ES-I3 (cell line): ENCODE measurements around the gene NUP62.
"Not testable (repeated sequence)": the region's sequence is repeated elsewhere in the genome, so short reads cannot be mapped to it uniquely, and the experiment has no call there.

Experiments
- H3K36me3 ChIP-seq: 2 replicates; pipeline ENCODE4 v1.6.1; 2013; ENCODE audit warnings: mild to moderate bottlenecking, low read length, control low read depth, moderate library complexity; ENCODE audit not compliant: insufficient read depth
- H3K4me1 ChIP-seq: 2 replicates; pipeline ENCODE4 v1.6.1; 2013; ENCODE audit warnings: mild to moderate bottlenecking, control low read depth, low read length; ENCODE audit not compliant: insufficient read depth
- H3K9ac ChIP-seq: 2 replicates; pipeline ENCODE4 v1.6.1; 2013; ENCODE audit warnings: low read depth, mild to moderate bottlenecking, low read length, moderate library complexity
- H3K9me3 ChIP-seq: 2 replicates; pipeline ENCODE4 v1.6.1; 2013; ENCODE audit warnings: mild to moderate bottlenecking, low read length, moderate library complexity; ENCODE audit not compliant: control insufficient read depth, insufficient read depth

NUP62 gene

GRCh38 chr19:49926515-49926914, 2.8 kb downstream of the NUP62 start:
- Histone ChIP-seq H3K9me3 (no peaks in the 10 kb centered on the region), H3K4me1 (no peaks in the 10 kb centered on the region), H3K36me3 (peaks cover 16% of the 10 kb centered on the region), H3K9ac (no peak overlapping the region)

DNA sequence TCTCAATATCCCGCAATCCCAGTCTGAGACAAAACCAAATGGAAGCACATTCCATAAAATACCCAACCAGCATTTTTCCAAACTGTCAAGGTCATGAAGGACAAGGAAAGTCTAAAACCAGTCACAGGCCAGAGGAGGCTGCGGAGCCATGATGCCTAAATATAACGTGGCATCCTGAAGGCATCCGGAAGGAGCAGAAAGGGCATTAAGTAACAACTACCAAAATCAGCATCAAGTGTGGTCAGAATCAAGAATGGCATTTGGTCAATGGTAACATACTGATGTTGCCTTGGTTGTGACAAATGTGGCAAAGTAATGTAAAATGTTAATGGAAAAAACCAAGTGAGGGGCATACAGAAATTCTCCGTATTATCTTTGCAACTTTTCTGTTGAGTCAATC, 3.8 kb downstream of the NUP62 start:
- H3K9me3 ChIP-seq: no peaks in the 10 kb centered on the region
- peaks cover 18% of the 10 kb centered on the region for H3K36me3 ChIP-seq
- no peak overlapping the region for H3K9ac ChIP-seq
- no peaks in the 10 kb centered on the region for H3K4me1 ChIP-seq

DNA sequence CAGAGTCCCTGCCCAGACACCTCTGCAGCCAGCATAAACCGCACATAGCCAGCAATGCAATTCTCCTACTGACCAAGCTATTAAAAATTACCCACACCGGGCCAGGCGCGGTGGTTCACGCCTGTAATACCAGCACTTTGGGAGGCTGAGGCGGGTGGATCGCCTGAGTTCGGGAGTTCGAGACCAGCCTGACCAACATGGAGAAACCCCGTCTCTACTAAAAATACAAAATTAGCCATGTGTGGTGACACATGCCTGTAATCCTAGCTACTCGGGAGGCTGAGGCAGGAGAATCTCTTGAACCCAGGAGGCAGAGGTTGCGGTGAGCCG, 4.5 kb downstream of the NUP62 start:
- peaks cover 19% of the 10 kb centered on the region for H3K36me3 ChIP-seq

DNA sequence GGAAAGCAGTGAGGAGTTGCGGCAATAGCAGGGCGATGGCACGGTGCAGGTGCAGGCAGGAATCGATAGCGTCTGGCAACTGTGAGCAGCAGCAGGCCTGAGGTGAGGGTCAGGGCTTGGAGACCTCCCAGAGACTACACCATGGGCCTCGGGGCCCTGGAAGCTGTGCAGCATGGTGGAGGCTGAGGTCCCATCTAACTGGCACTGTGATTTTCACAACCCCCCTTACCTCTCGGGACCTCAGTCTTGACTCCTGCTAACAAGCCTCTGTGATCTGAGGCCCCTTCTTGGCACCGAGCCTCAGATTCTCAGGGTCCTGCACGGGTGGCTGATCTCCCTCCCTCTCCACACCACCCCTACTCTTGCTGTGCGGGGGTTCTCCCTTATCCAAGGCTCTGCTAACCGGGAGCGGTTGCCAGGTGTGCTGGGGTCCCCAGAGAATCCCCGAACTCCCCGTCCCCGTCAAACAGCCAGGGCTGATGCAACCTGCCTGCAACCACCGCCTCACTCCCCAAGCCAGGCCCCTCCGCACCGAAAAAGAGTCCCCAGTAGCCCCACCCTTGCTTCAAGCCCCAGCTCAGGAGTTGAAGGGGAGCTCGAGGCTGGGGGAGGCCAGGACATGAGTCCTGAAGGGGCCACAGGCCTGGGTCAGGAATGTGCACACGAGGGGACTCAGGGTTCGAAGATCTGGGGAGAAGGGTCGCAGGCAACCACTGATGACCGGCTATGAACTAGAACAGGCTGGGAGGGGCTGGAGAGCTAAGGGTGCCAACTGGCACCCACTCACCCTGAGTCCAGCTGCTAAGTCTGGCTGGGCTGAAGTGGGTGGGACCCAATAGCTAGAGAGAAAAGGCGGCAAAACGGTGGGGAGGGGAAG, 5.1 kb downstream of the NUP62 start:
- H3K9ac ChIP-seq: peak overlapping the region; percentile 14; the same call in 1 of the 2 replicates
- peaks cover 19% of the 10 kb centered on the region for H3K36me3 ChIP-seq
- no peaks in the 10 kb centered on the region for H3K9me3 ChIP-seq
- no peaks in the 10 kb centered on the region for H3K4me1 ChIP-seq

More for the DNA sequence above, 4.5 kb downstream of the NUP62 start:
- not testable (repeated sequence) for H3K4me1 ChIP-seq, H3K9me3 ChIP-seq
- peak overlapping the region; percentile 14; the same call in 1 of the 2 replicates for H3K9ac ChIP-seq

DNA sequence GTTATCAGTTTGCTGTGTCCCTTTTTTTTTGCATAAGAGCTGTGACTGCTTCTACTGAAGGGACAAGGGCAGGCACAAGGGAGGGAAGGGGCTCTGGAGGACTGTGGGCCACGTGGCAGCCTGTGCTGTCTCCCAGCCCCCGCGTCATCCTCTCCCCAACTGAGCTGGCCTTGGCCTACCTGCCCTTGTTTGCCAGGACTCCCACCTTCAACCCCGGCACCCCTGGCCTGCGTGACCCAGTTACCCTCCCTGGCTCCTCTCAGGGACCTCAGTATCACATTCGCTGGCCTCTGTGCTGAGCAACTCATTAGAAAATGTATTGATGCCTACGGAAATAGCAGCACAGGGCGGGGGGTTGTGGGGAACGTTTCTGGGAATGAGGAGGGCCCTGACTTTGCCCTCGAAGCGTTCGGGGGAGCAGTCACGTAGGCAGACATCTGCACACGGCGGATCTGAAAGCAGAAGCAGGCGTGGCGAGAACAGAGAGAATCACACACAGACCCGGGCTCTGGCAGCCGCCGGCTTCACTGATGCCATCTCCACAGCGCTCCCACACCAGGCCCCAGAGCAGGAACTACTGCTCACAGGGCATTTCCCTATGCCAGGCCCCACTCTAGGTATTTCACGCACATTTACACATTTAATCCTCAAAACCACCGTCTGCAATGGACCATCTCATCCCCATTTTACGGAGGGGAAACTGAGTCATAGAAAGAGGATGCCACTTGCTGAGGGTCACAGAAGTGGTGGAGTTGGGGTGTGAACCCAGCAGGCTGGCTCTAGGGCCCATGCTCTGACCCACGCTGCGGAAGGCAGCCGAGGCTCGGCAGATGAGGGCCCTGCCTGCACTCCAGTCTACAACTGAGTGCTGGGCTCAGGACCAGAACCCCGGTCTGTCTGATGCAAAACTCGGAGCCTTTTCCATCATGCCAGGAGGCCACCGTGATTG, 6.0 kb downstream of the NUP62 start:
- Histone ChIP-seq H3K9me3 (no peaks in the 10 kb centered on the region), H3K4me1 (no peaks in the 10 kb centered on the region), H3K9ac (no peak overlapping the region), H3K36me3 (peaks cover 19% of the 10 kb centered on the region)

DNA sequence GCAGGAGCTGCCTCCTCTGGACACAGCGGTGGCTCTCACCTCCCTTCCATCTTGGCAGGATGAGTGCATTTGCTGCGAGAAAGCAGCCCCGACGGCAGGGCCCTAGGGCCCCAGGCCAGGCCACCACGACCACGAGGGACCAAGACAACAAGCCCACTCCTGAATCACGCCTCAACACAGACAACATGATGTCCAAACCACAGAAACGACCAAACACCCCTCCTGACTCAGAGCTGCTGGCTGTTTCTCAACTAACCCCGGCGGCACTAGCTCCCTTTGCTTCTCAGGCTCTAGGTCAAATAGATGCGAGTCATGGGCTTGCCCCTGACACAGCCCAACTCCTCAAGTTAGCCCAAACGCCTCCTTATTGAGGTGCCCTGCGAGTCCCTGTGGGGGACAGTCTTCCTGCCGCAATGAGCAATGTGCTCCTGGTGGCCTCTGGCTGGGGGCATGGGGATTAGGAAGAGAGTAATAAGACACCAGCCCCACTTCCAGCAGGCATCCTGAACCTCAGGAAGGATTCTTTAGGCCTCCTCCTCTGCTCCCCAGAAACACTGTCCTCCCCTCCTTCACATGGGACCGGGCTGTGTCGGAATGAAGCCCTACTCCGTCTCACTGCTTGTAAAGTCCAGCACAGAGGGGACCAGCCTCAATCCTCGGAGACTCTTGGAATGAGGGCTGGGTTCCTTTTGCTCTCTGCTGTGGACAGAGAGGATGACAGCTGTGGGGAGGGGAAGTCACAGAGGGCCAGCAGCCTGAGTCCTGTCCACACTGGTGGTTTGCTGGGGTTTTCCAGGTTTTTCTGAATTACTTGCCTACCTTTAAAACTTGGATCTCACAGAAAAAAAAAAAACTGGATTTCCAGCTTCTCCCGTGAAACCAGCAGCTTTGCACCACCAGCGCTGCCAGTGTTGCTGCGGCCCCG, 7.2 kb downstream of the NUP62 start:
- Histone ChIP-seq H3K9me3 (no peaks in the 10 kb centered on the region), H3K36me3 (peaks cover 16% of the 10 kb centered on the region), H3K9ac (no peak overlapping the region), H3K4me1 (peaks cover 4% of the 10 kb centered on the region; the same call in 1 of the 2 replicates)

- H3K36me3 ChIP-seq: peaks cover 8% of the 10 kb centered on the region; the same call in 1 of the 2 replicates
- H3K4me1 ChIP-seq: peaks cover 7% of the 10 kb centered on the region; the same call in 1 of the 2 replicates
- no peaks in the 10 kb centered on the region for H3K9me3 ChIP-seq
- no peak overlapping the region for H3K9ac ChIP-seq
These were observed 8.5 kb downstream of the NUP62 start for GRCh38 chr19:49920624-49921363.

- Histone ChIP-seq H3K36me3 (peaks cover 10% of the 10 kb centered on the region), H3K9me3 (no peaks in the 10 kb centered on the region), H3K4me1 (peaks cover 7% of the 10 kb centered on the region; the same call in 1 of the 2 replicates), H3K9ac (no peak overlapping the region)
These were observed 11.2 kb downstream of the NUP62 start for GRCh38 chr19:49918089-49918488.

DNA sequence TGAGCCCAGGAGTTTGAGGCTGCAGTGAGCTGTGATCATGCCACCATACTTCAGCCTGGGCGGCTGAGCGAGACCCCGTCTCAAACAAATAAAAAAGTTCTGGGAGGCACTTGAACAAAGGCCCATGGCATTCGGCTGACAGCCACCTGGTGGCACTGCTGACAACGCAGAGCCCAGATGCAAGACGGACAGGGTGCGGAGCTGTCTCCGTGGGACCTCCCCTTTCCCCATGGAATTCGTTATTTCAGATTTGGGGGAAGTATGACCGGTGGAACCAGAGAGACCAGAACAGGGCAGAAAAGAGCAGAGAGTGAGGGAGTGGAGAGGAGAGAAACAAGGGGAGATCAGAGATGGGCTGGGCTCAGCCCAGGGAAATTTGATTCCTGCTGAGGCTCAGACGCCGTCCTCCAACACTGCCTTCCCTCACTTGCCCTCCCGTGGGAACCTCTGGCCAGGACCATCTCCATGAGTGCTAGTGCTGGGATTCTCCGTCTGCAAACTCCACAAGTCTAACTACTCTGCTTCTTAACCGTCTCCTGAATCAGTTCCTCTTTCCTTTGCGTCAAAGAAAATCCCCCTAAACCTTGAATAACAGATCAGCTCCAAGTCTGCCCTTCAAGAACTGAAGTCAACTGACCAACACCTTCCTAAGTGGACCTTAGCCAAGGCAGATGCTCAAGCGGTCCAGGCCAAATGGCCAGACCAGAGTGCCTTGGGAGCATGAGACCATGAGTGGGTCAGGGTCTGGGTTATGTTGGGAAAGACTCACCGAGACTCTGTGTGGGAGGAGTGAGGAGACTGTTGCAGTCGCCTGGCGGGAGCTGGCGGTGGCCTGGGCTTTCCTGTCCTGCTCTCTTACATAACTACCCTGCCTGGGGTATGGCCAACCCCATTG, 12.2 kb downstream of the NUP62 start:
- Histone ChIP-seq H3K9ac (no peak overlapping the region), H3K4me1 (peaks cover 7% of the 10 kb centered on the region; the same call in 1 of the 2 replicates), H3K9me3 (no peaks in the 10 kb centered on the region), H3K36me3 (peaks cover 10% of the 10 kb centered on the region)

GRCh38 chr19:49915271-49915670, 14.0 kb downstream of the NUP62 start:
- Histone ChIP-seq H3K9ac (no peak overlapping the region), H3K36me3 (peaks cover 7% of the 10 kb centered on the region), H3K4me1 (peaks cover 7% of the 10 kb centered on the region; the same call in 1 of the 2 replicates)

DNA sequence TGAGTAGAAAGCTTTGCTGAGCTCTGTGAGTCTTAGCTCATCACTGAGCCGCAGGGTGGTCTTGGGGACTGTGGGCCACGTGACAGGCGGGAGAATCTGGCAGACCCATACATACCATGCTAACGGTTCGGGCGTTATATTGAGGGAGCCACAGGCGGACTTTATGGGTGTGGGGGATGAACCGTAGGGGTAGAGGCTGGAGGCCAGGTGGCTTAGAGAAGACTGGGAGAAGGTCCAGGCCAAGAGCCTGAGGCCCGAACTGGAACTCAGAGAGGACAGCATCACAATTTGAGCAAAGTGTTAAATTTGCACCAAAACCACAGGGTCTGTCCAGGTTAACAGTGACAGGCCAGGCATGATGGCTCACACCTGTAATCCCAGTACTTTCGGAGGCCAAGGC, 15.6 kb downstream of the NUP62 start:
- peaks cover 7% of the 10 kb centered on the region for H3K36me3 ChIP-seq
- H3K9ac ChIP-seq: no peak overlapping the region
- H3K4me1 ChIP-seq: peaks cover 7% of the 10 kb centered on the region; the same call in 1 of the 2 replicates
- H3K9me3 ChIP-seq: no peaks in the 10 kb centered on the region

More at GRCh38 chr19:49915271-49915670, 14.0 kb downstream of the NUP62 start:
- no peaks in the 10 kb centered on the region for H3K9me3 ChIP-seq

DNA sequence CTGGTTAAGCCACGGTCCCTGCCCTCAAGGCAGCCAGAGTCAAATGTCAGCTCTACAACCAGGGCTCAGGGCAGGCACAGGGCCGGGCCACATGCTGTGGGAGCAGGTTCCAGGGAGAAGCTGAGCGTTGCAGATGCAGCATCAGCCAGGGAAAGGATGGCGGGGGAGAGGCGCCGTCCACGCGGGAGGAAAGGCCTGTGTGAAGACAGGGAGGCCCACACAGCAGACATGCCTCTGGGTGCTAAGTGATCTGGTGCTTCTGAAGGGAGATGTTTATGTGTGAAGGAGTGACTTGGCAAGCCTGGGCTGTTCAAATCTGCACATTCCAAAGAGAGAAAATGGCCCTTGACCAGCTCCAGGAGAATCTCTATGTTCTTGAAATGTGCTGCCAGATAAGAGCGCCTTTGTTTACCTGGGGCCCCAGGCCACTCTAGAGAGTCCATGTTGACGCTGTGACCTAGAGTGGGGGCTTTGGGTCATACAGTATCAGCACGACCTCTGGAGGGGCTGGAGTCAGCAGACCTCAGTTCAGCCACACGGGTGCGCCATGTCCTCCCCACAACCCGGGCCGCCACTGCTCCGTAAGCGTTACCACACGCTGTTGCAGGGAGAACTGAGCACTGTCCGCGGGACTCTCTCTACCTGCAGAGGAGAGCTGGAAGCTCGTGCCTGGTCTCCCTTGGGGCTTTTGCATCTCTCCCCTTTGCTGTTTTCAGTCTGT, 16.2 kb downstream of the NUP62 start:
- peaks cover 7% of the 10 kb centered on the region; the same call in 1 of the 2 replicates for H3K4me1 ChIP-seq

More for the DNA sequence above, 16.2 kb downstream of the NUP62 start:
- Histone ChIP-seq H3K9me3 (no peaks in the 10 kb centered on the region), H3K36me3 (peaks cover 7% of the 10 kb centered on the region), H3K9ac (no peak overlapping the region)
